GM18520 (cell line): ENCODE results near the gene VPS51.

Experiments
- ATAC-seq: cut with Tn5 transposase; IDR thresholded peaks from one replicate; pipeline ENCODE4 v1.9.1; 2021; ENCODE audit not compliant: unreplicated experiment

Gene VPS51

DNA sequence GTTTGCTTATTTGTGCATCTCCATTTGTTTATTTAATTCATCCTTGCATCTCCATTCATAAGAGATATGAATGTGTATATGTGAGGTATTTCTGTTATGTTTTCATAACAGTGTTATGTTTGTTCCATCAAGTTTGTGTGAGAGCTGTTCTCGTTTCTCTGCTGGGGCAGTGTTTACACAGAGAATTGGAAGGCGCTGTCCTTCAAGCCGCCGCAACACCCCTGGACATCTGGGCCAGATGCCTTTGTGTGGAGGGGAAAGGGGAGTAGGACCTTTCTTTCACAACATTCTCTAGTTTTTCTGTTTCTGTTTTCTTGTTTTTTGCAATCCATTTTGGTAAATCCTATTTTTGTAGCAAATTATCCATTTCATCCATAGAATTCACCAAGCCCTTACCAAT is 8.6 kb downstream of the VPS51 start:
- ATAC-seq, result no peak

DNA sequence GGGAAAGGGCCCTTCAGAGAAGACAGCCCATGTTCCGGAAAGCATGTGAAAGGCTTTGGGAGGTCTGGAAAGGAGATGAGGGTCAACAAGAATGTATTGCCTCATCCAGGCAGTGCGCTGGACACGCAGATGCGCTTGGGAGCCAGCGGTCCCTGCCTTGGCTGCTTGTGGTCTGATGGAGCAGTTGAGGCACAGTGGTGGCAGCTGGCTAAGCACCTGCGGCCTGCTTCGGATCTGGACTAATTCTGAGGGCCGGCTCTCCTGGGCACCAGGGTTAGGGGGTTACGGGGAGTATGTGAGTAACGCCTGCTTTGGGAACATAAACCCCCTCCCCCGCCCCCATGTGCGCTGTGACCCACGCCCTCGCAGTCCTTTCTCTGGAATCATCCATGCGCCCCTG is 11.1 kb downstream of the VPS51 start:
- ATAC-seq, result no peak

DNA sequence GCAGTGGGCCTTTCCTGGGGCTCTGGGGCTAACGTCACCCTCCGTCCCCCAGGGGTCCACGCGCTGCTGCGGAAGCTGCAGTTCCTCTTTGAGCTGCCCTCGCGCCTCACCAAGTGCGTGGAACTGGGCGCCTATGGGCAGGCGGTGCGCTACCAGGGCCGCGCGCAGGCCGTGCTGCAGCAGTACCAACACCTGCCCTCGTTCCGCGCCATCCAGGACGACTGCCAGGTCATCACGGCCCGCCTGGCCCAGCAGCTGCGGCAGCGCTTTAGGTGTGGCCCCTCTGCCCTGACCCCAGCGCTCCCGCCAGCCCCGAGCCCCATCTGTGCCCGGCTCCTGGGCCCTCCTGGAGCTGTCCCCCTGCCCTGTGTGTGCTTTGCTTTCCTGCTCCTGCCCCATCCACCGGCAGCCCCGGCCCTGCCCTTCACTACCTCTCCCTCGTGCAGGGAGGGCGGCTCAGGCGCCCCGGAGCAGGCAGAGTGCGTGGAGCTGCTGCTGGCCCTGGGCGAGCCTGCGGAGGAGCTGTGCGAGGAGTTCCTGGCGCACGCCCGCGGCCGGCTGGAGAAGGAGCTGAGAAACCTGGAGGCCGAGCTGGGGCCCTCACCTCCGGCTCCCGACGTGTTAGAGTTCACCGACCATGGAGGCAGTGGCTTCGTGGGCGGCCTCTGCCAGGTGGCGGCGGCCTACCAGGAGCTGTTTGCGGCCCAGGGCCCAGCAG is 11.9 kb downstream of the VPS51 start:
- no peak for ATAC-seq

DNA sequence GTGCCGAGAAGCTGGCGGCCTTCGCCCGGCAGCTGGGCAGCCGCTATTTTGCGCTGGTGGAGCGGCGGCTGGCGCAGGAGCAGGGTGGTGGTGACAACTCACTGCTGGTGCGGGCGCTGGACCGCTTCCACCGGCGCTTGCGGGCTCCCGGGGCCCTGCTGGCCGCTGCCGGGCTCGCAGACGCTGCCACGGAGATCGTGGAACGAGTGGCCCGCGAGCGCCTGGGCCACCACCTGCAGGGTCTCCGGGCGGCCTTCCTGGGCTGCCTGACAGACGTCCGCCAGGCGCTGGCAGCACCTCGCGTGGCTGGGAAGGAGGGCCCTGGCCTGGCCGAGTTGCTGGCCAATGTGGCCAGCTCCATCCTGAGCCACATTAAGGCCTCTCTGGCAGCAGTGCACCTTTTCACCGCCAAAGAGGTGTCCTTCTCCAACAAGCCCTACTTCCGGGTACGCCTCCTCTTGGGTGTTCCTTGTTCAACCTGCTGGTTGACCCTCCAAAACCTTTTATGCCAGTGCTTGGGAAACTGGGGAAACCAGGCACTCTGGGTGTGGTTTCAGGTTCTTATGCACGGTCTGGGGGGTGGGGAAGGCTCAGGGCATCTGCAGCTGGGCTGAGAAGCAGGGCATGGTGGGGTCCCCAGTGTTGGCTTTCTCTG is 12.6 kb downstream of the VPS51 start:
- ATAC-seq, result no peak

DNA sequence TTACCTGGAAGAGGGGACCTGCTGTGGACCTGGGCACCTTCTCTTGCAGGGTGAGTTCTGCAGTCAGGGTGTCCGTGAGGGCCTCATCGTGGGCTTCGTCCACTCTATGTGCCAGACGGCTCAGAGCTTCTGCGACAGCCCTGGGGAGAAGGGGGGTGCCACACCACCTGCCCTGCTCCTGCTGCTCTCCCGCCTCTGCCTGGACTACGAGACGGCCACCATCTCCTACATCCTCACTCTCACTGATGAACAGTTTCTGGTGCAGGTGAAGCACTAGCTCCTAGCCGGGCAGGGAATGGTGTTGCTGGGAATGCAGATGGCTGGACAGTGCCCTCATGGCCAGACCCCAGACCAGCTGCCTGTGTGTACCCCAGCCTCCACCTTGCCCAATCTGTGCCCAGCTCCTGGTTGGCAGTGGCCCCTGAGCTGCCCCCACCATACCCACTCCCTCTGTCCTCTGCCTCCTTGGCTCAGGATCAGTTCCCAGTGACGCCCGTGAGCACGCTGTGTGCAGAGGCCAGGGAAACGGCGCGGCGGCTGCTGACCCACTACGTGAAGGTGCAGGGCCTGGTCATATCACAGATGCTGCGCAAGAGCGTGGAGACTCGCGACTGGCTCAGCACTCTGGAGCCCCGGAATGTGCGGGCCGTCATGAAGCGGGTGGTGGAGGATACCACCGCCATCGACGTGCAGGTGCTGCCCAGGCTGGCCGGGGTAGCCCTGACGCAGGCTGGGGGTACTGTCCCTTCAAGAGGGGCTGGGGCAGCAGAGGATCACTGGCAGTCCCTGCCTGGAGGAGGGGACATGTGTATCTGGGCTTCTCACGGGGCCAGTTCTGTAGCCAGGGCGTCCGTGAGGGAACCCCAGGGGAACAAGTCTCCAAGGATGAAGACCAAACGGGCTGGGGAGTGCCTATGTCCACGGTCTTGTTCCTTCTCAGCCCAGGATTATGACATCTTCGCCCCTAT is 13.5 kb downstream of the VPS51 start:
- no peak for ATAC-seq

DNA sequence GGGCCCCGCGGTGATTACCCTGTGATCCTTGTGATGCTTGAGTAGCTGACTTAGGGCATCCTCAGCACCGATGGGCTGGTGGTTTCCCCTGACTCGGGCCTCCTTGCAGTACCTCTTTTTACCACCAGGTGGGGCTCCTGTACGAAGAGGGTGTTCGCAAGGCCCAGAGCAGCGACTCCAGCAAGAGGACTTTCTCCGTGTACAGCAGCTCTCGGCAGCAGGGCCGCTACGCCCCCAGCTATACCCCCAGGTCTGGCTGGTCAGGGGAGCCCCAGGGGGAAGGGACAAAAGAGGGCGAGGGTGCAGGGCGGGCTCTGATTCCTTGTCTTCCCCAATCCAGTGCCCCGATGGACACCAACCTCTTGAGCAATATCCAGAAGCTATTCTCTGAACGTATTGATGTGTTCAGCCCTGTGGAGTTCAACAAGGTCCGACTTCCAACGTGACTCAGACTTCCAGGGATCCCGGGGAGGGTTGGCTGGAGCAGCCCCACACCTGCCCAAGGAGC is 14.4 kb downstream of the VPS51 start:
- no peak for ATAC-seq

DNA sequence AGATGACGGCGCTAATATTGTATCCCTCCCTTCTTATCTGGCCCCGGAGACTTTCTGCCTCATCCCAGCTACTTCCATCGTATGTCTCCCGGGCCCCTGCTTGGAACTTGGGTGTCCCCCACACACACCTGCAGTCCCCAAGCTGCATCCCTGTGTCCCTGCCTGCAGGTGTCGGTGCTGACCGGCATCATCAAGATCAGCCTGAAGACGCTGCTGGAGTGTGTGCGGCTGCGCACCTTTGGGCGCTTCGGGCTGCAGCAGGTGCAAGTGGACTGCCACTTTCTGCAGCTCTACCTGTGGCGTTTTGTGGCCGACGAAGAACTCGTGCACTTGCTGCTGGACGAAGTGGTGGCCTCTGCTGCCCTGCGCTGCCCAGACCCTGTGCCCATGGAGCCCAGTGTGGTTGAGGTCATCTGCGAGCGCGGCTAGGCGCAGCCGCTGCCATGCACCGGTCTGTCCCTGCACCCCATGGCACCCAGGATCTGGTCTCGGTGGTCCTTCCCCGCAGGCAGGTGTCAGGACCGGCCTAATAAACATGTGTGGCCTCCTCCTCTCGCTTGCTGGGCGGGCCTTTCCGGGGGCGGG is 15.2 kb downstream of the VPS51 start:
- no peak for ATAC-seq

DNA sequence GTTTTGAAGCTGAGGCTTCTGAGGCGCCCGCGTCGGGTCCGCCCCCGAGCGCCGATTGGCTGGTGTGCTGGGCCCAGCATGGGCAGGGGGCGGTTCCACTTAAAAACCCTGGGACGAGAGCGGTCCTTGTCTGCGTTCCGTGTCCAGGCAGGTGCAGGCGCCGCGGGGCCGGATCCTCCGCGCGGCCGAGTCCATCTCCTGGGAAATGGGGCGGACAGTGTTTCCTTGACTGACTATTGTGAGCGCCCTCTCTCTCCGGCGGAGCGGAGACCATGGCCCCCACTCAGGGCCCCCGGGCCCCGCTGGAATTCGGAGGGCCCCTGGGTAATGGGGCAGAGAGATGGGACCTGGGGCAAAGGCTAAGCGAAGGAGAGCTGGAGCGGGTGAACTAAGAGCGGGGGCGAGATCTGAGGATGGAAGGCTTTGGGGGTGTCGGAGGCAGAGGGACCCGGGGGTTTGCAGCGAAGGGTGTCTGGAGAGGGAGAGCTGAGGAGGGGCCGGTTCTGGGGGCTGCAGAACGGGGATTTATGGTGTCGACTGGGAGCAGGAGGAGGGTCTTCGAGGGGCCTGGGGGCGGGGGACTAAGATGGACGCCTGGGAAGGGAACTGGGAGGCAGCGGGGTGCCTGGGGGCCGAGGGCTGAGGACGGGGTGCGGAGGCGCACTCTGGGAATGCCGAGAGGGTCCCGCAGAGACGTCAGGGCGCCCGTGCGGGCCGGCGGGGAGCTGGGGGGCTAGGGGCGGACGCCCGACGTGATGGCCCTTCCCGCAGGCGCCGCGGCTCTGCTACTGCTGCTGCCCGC is 15.9 kb downstream of the VPS51 start, which contains the start of gene TM7SF2:
Gene TM7SF2 (plus strand): TSS at position 129 of the 802 bp plus-strand sequence. CDS start 144 bp downstream, at position 273.
- ATAC-seq, result peak; percentile 57

DNA sequence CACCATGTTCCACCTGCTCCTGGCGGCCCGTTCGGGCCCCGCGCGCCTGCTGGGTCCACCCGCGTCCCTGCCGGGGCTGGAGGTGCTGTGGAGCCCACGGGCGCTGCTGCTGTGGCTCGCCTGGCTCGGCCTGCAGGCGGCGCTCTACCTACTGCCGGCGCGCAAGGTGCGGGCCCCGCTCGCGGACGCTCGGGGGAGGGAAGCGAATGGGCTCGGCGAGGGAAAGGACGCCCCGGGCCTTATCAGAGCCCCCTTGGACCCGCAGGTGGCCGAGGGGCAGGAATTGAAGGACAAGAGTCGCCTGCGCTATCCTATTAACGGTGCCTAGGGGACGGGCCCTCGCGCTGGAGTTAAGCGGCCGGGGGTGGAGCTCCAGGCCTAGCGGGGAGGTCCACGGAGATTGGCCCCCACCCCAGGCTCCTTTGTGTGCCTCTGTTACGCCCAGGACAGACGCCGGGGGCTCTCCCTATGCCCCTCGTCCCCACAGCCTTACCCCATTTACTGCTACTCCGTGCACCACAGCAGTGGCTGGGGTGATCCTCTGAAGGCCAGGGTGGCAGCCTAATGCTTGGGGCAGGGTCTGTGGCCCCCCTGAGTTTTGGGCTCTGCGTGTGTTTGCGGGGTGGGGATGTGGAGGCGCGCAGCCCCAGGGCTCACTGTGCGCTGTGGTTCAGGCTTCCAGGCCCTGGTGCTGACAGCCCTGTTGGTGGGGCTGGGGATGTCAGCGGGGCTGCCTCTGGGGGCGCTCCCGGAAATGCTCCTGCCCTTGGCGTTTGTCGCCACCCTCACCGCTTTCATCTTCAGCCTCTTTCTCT is 16.7 kb downstream of the VPS51 start:
- ATAC-seq, result no peak

DNA sequence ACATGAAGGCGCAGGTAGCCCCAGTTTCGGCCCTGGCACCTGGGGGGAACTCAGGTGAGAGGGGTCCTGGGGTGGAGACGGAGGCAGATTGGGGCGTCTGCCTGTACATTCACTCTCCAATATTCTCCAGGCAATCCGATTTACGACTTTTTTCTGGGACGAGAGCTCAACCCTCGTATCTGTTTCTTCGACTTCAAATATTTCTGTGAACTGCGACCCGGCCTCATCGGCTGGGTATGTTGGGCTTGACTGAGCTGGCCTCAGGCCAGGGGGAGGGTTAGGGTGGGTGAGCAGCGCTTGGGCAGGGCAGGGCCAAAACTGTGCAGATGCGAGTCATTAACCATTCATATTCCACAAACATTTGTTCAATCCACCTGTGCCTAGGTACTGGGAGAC is 17.3 kb downstream of the VPS51 start:
- ATAC-seq, result no peak

DNA sequence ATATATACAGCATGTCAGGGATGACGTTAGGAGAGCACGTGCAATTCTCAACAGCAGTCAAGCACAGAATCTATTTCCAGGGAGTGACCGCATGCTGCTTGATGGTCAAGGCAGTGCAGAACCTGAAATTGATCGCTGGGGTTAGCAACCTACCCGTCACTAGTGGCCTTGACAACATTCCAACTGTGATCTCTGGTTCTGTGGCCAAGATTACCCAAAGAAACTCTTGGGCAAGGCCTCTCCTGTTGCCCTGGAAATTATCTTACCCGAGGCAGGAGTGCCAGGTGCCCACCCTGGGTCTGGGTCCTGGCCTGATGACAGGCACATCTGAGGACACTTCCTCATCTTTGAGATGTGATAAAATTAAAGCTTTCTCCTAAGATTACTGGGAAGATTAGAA is 17.8 kb downstream of the VPS51 start:
- no peak for ATAC-seq

DNA sequence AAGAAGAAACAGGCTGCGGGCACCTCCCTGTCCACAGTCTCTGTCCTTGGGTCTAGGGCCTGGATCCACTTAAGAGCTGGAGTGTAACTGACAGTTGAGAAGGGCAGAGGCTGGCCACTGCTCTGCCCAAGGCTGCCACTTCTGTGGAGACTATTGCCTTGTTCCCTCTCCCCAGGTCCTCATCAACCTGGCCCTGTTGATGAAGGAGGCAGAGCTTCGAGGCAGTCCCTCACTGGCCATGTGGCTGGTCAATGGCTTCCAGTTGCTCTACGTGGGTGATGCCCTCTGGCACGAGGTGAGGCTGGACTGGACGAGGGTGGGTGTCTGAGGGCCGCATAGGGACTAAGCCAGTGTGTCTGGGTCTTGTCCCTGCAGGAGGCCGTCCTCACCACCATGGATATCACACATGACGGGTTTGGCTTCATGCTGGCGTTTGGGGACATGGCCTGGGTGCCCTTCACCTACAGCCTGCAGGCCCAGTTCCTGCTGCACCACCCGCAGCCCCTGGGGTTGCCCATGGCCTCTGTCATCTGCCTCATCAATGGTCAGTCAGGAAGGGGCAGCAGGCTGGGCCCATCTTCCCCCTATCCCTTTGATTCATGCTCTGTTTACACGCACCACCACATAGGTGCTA is 18.6 kb downstream of the VPS51 start:
- no peak for ATAC-seq

DNA sequence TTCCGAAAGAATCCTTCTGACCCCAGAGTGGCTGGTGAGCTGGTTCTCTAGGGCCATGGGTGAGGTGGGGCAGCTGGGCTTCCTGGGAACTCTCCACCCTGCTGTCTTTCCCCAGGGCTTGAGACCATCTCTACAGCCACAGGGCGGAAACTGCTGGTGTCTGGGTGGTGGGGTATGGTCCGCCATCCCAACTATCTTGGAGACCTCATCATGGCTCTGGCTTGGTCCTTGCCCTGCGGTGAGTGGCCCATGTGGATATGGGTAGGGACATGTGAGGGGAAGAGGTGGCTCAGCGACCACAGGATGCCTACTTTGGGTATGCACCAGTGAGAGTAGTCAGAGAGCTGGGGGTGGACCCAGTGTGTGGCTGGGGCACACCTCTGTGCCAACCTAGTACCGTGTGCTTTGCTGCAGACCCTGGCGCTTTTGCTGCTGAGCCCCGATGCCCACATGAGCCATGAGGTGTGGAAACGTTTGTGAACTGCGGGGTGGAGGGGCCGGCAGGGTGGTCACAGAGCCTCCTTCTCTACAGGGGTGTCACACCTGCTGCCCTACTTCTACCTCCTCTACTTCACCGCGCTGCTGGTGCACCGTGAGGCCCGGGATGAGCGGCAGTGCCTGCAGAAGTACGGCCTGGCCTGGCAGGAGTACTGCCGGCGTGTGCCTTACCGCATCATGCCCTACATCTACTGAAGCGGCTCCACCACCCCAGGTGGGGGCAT is 19.5 kb downstream of the VPS51 start:
- no peak for ATAC-seq

DNA sequence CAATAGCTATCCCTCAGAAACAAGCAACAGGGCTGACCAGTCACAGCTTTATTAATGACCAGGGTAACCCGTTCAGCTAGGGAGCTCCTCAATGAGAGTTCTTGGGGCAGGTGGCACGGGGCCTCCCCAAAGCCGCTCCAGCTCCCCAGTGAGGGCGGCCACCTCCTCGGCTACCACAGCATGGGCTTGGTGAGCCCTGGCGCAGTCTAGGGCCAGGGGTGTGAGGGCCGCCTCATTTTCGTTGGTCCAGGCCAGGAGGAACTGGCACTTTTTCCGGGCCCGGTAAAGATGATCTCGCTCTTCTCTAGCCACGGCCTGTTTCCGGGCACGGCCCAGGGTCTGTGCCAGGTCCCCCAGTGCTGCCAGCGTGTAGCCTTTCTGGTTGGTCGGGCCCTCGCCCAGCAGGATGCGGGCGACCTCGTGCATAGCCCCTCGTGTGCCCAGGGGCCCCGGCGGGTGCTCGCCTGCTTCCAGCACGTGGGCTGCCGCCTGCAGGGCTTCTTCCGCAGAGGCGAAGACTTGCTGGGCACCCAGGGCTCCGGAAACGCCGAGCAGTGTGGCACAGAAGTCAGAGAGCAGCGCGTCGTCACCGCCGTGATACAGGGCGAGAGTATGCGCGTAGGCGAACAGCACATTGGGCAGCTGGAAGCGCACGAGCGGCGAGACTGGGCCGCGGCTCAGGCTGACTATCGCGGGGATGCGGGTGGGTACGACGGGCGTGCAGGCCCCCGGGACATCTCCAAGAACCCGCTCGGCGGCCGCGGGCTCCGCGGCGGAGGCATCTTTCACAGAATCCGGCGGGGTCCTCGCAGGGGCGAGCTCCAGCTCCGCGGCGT is 20.6 kb downstream of the VPS51 start:
- no peak for ATAC-seq

DNA sequence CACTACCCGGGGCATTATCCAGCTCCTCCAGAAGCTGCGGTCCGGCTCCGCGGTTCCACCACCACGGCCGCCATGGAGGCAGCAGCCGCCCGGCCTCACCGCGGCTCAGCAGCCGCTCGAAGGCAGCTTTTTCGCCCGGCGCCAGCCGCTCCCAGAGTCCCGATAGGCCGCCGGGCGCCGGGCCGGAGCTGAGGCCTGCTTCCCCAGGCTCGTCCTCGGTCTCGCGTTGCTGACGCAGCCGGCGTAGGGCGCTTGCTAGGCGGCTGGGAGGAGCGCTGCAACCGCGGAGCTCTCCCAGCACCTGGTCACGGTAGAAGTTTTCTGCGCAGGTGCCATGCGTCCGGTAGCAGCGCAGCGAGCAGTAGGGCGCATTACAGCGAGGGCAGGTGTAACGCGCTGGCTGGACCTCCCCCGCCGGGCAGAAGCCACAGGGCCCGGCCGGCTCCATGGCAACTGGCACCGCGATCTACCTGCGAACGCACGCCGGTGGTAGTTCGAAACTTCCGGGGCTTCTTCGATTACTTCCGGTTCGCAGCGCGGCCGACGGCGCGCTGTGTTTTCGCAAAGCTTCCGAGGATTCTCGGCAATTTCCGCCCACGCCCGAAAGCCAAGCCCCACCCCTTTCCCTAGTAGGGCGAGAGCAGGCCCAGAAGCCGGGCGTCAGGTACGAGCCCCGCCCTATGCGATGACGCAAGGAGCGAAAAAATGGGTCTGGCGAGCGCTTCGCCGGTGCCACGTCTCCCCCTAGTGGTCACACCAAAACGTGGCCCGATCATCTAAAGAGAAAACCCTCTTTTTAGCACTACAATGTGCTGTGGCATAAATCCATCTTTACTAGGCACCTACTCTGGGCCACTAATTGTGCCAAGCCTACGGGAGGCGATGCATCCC is 21.4 kb downstream of the VPS51 start, which contains the start of gene ZNHIT2:
Gene ZNHIT2 (minus strand): TSS at position 496 of the 891 bp plus-strand sequence. CDS start 48 bp downstream, at position 448.
- ATAC-seq, result peak; percentile 42
